SK-N-MC (cell line): ENCODE results near the gene NAPG.

Source experiments
- EZH2 ChIP-seq: fragments of 200-600 bp; sonication (generic); IDR thresholded peaks from one replicate; pipeline ENCODE4 v1.6.1; 2017; ENCODE audit warnings: antibody characterized with exemption
- FOXP2 ChIP-seq: optimal IDR thresholded peaks from 2 replicates; pipeline ENCODE3; 2011; ENCODE audit warnings: mild to moderate bottlenecking, moderate library complexity; ENCODE audit not compliant: insufficient read depth; ENCODE audit errors: extremely low read length, control extremely low read depth
- POLR2AphosphoS5 ChIP-seq: IDR thresholded peaks from 2 replicates; pipeline ENCODE4 v1.6.1; 2012; ENCODE audit warnings: mild to moderate bottlenecking, low read depth, low read length, borderline replicate concordance

GRCh38 chr18:10588975-10589374 lies 63.1 kb downstream of the NAPG start:
- TF ChIP-seq EZH2 (no peak), POLR2AphosphoS5 (no peak), FOXP2 (no peak)
